ENCODE measurements around the gene DPP10. TPM values are rescaled to one million over a fixed set of nuclear protein-coding genes. Genes with fewer than 3 reads are reported as not detected.

Gene DPP10
- total RNA-seq, 1 experiment from 2014 or later: not detected

DNA sequence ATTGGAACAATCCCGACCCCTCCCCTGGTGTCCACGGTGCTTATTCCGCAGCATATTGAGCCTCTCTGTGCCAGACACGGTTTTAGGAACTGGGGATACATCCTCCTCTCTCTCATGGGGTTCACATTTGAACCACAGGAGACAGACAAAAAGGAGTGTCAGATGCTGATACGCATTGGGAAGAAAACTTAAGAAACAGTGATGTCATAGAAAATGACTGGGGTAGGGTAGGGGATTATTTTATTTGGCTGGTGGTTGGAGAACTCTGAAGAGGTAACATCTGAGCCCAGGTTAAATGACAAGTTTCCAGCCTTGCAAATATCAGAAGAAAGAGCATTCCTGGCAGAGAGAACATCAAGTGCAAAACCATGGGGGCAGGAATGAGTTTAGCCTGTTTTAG lies 344.5 kb downstream of the DPP10 start:
- Mint-ChIP-seq H3K9me3 (ENCODE audit: low read depth, unreplicated experiment) (peaks cover 14% of the 10 kb centered on the region), H3K27me3 (ENCODE audit: unreplicated experiment) (no peaks in the 10 kb centered on the region), H3K4me1 (ENCODE audit: low read depth, unreplicated experiment) (no peaks in the 10 kb centered on the region), H3K4me3 (ENCODE audit: low read depth, unreplicated experiment) (no peak overlapping the region), H3K36me3 (ENCODE audit: insufficient read depth, unreplicated experiment) (no peaks in the 10 kb centered on the region), H3K27ac (ENCODE audit: unreplicated experiment) (no peak overlapping the region)
- CTCF ChIA-PET: no interaction called here
- BruUV-seq (replicated peaks): no TSS peak
- intact Hi-C loops (cut with micrococcal nuclease; ENCODE audit: unreplicated experiment): no loop called here
- TF ChIP-seq, protein P1, sequence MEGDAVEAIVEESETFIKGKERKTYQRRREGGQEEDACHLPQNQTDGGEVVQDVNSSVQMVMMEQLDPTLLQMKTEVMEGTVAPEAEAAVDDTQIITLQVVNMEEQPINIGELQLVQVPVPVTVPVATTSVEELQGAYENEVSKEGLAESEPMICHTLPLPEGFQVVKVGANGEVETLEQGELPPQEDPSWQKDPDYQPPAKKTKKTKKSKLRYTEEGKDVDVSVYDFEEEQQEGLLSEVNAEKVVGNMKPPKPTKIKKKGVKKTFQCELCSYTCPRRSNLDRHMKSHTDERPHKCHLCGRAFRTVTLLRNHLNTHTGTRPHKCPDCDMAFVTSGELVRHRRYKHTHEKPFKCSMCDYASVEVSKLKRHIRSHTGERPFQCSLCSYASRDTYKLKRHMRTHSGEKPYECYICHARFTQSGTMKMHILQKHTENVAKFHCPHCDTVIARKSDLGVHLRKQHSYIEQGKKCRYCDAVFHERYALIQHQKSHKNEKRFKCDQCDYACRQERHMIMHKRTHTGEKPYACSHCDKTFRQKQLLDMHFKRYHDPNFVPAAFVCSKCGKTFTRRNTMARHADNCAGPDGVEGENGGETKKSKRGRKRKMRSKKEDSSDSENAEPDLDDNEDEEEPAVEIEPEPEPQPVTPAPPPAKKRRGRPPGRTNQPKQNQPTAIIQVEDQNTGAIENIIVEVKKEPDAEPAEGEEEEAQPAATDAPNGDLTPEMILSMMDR (IDR thresholded peaks at IDR 0.05; ENCODE audit: unreplicated experiment): no peak
- DNase-seq: no peak

DNA sequence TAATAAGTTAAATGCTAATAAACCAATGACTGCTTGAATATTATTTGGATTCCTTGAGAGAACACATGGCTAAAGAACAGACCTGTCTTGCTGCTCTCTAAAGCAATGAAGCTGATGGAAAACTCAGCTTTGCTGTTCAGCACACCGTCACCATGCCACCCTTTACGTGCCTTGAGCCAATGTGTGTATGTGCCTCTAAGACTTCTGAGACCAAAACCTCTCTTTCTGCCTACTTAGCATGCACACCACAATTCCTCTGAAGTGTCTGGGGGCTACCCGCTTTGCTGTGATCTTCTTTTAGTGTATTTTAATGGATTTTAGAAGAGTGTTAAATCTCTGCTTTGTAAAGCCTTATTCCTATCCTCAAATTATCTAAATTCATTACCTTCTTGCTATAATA lies 345.0 kb downstream of the DPP10 start:
- BruUV-seq (replicated peaks): no TSS peak
- no peaks in the 10 kb centered on the region for H3K36me3 Mint-ChIP-seq (ENCODE audit: insufficient read depth, unreplicated experiment)
- TF ChIP-seq, protein P1 (IDR thresholded peaks at IDR 0.05; ENCODE audit: unreplicated experiment): no peak
- H3K27ac Mint-ChIP-seq (ENCODE audit: unreplicated experiment): no peak overlapping the region
- H3K4me1 Mint-ChIP-seq (ENCODE audit: low read depth, unreplicated experiment): no peaks in the 10 kb centered on the region
- H3K9me3 Mint-ChIP-seq (ENCODE audit: low read depth, unreplicated experiment): peaks cover 14% of the 10 kb centered on the region
- intact Hi-C loops (cut with micrococcal nuclease; ENCODE audit: unreplicated experiment): no loop called here
- no peak overlapping the region for H3K4me3 Mint-ChIP-seq (ENCODE audit: low read depth, unreplicated experiment)
- H3K27me3 Mint-ChIP-seq (ENCODE audit: unreplicated experiment): no peaks in the 10 kb centered on the region
- no peak for DNase-seq
- CTCF ChIA-PET: no interaction called here

DNA sequence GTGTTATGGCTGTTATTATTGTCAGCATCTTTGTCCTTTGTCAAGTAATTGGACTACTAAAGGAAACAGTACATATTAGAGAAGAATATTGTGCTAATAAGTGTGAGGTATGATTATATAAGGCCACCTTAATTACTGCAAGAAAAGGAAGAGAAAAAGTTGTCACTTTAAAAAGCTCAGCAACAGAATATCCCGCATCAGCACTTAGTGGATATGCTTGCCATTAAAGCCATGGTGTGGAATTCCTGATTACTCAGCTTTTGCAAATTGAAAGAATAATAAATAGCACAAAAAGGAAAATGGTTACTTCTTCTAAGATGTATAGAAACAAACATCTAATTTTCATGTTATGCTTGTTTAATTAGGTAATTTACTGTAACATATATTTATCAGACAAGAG lies 347.5 kb downstream of the DPP10 start:
- intact Hi-C loops (cut with micrococcal nuclease; ENCODE audit: unreplicated experiment): no loop called here
- H3K36me3 Mint-ChIP-seq (ENCODE audit: insufficient read depth, unreplicated experiment): no peaks in the 10 kb centered on the region
- DNase-seq: no peak
- BruUV-seq (replicated peaks): no TSS peak
- no peak overlapping the region for H3K4me3 Mint-ChIP-seq (ENCODE audit: low read depth, unreplicated experiment)
- TF ChIP-seq, protein P1 (IDR thresholded peaks at IDR 0.05; ENCODE audit: unreplicated experiment): no peak
- no peaks in the 10 kb centered on the region for H3K4me1 Mint-ChIP-seq (ENCODE audit: low read depth, unreplicated experiment)
- H3K27me3 Mint-ChIP-seq (ENCODE audit: unreplicated experiment): no peaks in the 10 kb centered on the region
- H3K9me3 Mint-ChIP-seq (ENCODE audit: low read depth, unreplicated experiment): peaks cover 12% of the 10 kb centered on the region
- CTCF ChIA-PET: no interaction called here
- H3K27ac Mint-ChIP-seq (ENCODE audit: unreplicated experiment): no peak overlapping the region

DNA sequence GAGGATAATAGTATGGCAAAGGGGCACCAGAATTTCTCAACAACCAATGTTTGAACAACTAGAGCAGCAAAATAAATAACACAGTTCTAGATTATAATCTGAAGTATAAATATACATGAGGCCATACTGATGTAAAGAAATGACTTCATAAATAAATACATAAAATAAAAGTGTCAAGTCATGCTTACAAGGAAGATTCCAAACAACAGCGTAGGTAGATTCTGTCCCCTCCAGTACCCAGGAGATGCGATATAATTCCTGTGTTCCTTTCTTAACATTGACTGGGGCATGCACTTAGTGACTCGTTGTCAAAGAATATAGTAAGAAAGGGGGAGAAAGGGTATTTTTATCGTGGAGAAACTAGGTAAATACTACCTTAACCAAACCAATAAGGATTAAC lies 355.1 kb downstream of the DPP10 start:
- Mint-ChIP-seq H3K27ac (ENCODE audit: unreplicated experiment) (no peak overlapping the region), H3K27me3 (ENCODE audit: unreplicated experiment) (no peaks in the 10 kb centered on the region), H3K4me1 (ENCODE audit: low read depth, unreplicated experiment) (no peaks in the 10 kb centered on the region), H3K36me3 (ENCODE audit: insufficient read depth, unreplicated experiment) (no peaks in the 10 kb centered on the region), H3K4me3 (ENCODE audit: low read depth, unreplicated experiment) (no peak overlapping the region), H3K9me3 (ENCODE audit: low read depth, unreplicated experiment) (peaks cover 3% of the 10 kb centered on the region)
- no TSS peak for BruUV-seq (replicated peaks)
- intact Hi-C loops (cut with micrococcal nuclease; ENCODE audit: unreplicated experiment): no loop called here
- CTCF ChIA-PET: no interaction called here
- TF ChIP-seq, protein P1 (IDR thresholded peaks at IDR 0.05; ENCODE audit: unreplicated experiment): no peak
- no peak for DNase-seq

DNA sequence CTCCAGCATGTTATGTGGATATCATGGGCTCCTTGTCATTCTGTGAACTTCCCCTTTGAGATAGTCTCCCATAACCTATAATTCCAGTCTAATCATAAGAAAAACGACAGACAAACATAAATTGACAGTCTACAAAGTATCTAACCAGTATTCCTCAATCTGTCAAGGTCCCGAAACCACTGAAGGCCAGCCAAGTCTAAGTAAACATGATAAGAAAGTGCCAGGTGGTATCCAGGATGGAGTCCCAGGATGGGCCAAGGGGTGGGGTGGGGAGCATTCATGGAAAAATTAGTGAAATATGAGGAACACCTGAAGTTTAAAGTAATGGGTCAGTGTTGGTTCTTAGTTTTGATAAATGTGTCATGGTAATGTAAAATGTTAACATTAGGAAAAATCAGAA lies 355.5 kb downstream of the DPP10 start:
- no peak for DNase-seq
- H3K27ac Mint-ChIP-seq (ENCODE audit: unreplicated experiment): no peak overlapping the region
- intact Hi-C loops (cut with micrococcal nuclease; ENCODE audit: unreplicated experiment): no loop called here
- no peaks in the 10 kb centered on the region for H3K4me1 Mint-ChIP-seq (ENCODE audit: low read depth, unreplicated experiment)
- no peaks in the 10 kb centered on the region for H3K36me3 Mint-ChIP-seq (ENCODE audit: insufficient read depth, unreplicated experiment)
- H3K27me3 Mint-ChIP-seq (ENCODE audit: unreplicated experiment): no peaks in the 10 kb centered on the region
- peaks cover 3% of the 10 kb centered on the region for H3K9me3 Mint-ChIP-seq (ENCODE audit: low read depth, unreplicated experiment)
- BruUV-seq (replicated peaks): no TSS peak
- CTCF ChIA-PET: no interaction called here
- TF ChIP-seq, protein P1 (IDR thresholded peaks at IDR 0.05; ENCODE audit: unreplicated experiment): no peak
- H3K4me3 Mint-ChIP-seq (ENCODE audit: low read depth, unreplicated experiment): no peak overlapping the region
